ENCODE measurements around the gene ZNHIT1. TPM values are rescaled to one million over a fixed set of nuclear protein-coding genes. Genes with fewer than 3 reads are reported as not detected.

Gene ZNHIT1
- polyA plus RNA-seq, 2 of the 4 experiments (the other 2 are of a cell fraction), result 33.2 to 55.9 TPM

DNA sequence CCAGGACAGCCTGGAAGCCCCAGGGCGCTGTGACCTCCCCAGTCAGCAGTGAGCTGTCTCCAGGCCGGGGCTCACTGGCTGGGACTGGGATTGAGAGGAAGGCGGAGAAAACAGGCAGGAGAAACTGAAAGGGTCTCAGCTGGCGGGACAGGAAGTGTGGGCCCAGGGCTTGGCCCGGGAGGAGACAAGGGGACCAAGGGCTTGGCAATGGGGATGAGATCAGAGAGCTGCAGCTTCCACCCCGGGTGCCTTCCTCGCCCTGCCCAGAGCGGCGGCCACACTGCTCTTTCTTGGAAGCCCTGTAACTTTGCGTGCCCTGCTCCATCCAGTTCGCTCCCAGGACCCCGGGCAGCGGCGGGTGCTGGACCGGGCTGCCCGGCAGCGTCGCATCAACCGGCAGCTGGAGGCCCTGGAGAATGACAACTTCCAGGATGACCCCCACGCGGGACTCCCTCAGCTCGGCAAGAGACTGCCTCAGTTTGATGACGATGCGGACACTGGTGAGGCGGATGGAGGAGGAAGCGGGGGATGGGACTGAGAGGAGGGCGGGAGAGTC, 4.4 kb downstream of the ZNHIT1 start:
- TF ChIP-seq SMC3 (IDR thresholded peaks at IDR 0.05) (no peak), MAX (IDR thresholded peaks at IDR 0.05) (no peak), USF2 (IDR thresholded peaks at IDR 0.05) (no peak), HDAC2 (IDR thresholded peaks at IDR 0.05) (no peak), HMGXB4 (CRISPR knock-in tag; IDR thresholded peaks at IDR 0.05; ENCODE audit: borderline replicate concordance) (no peak), GATA3 (IDR thresholded peaks at IDR 0.05; ENCODE audit: borderline replicate concordance) (no peak), MYC (IDR thresholded peaks at IDR 0.05; ENCODE audit: borderline replicate concordance, low read length) (no peak), RCOR1 (IDR thresholded peaks at IDR 0.05; ENCODE audit: low read depth, low read length) (no peak), ZSCAN20 (CRISPR knock-in tag; IDR thresholded peaks at IDR 0.05) (no peak), JUN (IDR thresholded peaks at IDR 0.05) (no peak), HEYL (CRISPR knock-in tag; IDR thresholded peaks at IDR 0.05) (no peak), RARB (CRISPR knock-in tag; IDR thresholded peaks at IDR 0.05) (no peak)
- TF ChIP-seq, protein P1, sequence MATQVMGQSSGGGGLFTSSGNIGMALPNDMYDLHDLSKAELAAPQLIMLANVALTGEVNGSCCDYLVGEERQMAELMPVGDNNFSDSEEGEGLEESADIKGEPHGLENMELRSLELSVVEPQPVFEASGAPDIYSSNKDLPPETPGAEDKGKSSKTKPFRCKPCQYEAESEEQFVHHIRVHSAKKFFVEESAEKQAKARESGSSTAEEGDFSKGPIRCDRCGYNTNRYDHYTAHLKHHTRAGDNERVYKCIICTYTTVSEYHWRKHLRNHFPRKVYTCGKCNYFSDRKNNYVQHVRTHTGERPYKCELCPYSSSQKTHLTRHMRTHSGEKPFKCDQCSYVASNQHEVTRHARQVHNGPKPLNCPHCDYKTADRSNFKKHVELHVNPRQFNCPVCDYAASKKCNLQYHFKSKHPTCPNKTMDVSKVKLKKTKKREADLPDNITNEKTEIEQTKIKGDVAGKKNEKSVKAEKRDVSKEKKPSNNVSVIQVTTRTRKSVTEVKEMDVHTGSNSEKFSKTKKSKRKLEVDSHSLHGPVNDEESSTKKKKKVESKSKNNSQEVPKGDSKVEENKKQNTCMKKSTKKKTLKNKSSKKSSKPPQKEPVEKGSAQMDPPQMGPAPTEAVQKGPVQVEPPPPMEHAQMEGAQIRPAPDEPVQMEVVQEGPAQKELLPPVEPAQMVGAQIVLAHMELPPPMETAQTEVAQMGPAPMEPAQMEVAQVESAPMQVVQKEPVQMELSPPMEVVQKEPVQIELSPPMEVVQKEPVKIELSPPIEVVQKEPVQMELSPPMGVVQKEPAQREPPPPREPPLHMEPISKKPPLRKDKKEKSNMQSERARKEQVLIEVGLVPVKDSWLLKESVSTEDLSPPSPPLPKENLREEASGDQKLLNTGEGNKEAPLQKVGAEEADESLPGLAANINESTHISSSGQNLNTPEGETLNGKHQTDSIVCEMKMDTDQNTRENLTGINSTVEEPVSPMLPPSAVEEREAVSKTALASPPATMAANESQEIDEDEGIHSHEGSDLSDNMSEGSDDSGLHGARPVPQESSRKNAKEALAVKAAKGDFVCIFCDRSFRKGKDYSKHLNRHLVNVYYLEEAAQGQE (IDR thresholded peaks at IDR 0.05), result no peak
- TF ChIP-seq, protein P2, sequence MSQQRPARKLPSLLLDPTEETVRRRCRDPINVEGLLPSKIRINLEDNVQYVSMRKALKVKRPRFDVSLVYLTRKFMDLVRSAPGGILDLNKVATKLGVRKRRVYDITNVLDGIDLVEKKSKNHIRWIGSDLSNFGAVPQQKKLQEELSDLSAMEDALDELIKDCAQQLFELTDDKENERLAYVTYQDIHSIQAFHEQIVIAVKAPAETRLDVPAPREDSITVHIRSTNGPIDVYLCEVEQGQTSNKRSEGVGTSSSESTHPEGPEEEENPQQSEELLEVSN (IDR thresholded peaks at IDR 0.05; ENCODE audit: borderline replicate concordance, low read depth), result no peak
- FAIRE-seq, result no peak
- no peaks in the 10 kb centered on the region for H3K9me3 ChIP-seq
- no peak for ATAC-seq
- CTCF ChIA-PET, result interaction anchor here (0.9 to 4.5 kb wide), 6 partner anchors 12 to 328 kb away, joined by 3 to 20 read pairs (median 3); partner anchors contain the start of gene FIS1
- POLR2A ChIA-PET, result interaction anchor here (0.5 kb wide), 1 partner anchor 347 kb away, joined by 4 read pairs; the partner anchor contains the start of gene SRRT
- H3K4me3 ChIP-seq, result no peak overlapping the region
- 0 out of 3 replicates have a peak, but pooled peaks cover 4% of the 10 kb centered on the region for H3K4me1 ChIP-seq
- WGBS (ENCODE audit: missing lambda C conversion rate), result 88% methylated on average over 27 of the region's 27 CpGs
- DNase-seq (ENCODE audit: low read depth in 1 of 2, low spot score in 1 of 2), result no peak
- no peak overlapping the region for H3K4me2 ChIP-seq
- H3K27ac ChIP-seq, result no peak overlapping the region

GRCh38 chr7:101223528-101223927, 5.6 kb downstream of the ZNHIT1 start:
- Histone ChIP-seq H3K4me3 (no peak overlapping the region), H3K27ac (no peak overlapping the region), H3K4me1 (0 out of 3 replicates have a peak, but pooled peaks cover 4% of the 10 kb centered on the region), H3K4me2 (no peak overlapping the region), H3K9me3 (no peaks in the 10 kb centered on the region)
- POLR2A ChIA-PET, result no interaction called here
- no peak for DNase-seq (ENCODE audit: low read depth in 1 of 2, low spot score in 1 of 2)
- FAIRE-seq, result no peak
- TF ChIP-seq GATA3 (IDR thresholded peaks at IDR 0.05; ENCODE audit: borderline replicate concordance), result no peak
- TF ChIP-seq NPAS2 (CRISPR knock-in tag; IDR thresholded peaks at IDR 0.05; ENCODE audit: borderline replicate concordance), result no peak
- TF ChIP-seq USF2 (IDR thresholded peaks at IDR 0.05), result no peak
- TF ChIP-seq, protein P1 (IDR thresholded peaks at IDR 0.05), result no peak
- no peak for TF ChIP-seq KDM1A (IDR thresholded peaks at IDR 0.05; ENCODE audit: low read depth)
- TF ChIP-seq HOXB5 (CRISPR knock-in tag; IDR thresholded peaks at IDR 0.05), result no peak
- TF ChIP-seq HOXB13 (CRISPR knock-in tag; IDR thresholded peaks at IDR 0.05; ENCODE audit: low read depth), result no peak
- TF ChIP-seq FOXS1 (CRISPR knock-in tag; IDR thresholded peaks at IDR 0.05), result no peak
- no peak for TF ChIP-seq EHMT2 (IDR thresholded peaks at IDR 0.05; ENCODE audit: low read depth)
- no peak for TF ChIP-seq NR3C1 (IDR thresholded peaks at IDR 0.05)
- TF ChIP-seq EHF (CRISPR knock-in tag; IDR thresholded peaks at IDR 0.05), result no peak
- no peak for TF ChIP-seq FOSL2 (IDR thresholded peaks at IDR 0.05)
- TF ChIP-seq FOSL2 (CRISPR knock-in tag; IDR thresholded peaks at IDR 0.05), result no peak
- CTCF ChIA-PET, result interaction anchor here (1.3 to 4.5 kb wide), 2 partner anchors 11 to 21 kb away, joined by 5 to 20 read pairs; partner anchors contain the start of gene FIS1
- no peak for ATAC-seq
- WGBS (ENCODE audit: missing lambda C conversion rate), result 94% methylated on average over 15 of the region's 15 CpGs
